Keratinocyte (primary cell): ENCODE data around the gene MXRA8. TPM values are rescaled to one million over a fixed set of nuclear protein-coding genes. Genes with fewer than 3 reads are reported as not detected.

ENCODE experiments used
- DNase-seq: peaks from one replicate; pipeline ENCODE4 v3.0.0-alpha.2; 2011; ENCODE audit warnings: low read depth, missing footprints, low spot score
- FAIRE-seq: peaks from 2 replicates; lab custom pipeline; 2011; peaks lifted over from hg19 to GRCh38; lab: Jason Lieb, UNC
- H2AFZ ChIP-seq: 2 replicates; pipeline ENCODE4 v1.6.0; 2012; ENCODE audit warnings: low read length, control low read depth, inconsistent platforms; ENCODE audit not compliant: control insufficient read depth
- H3K27ac ChIP-seq: 2 replicates; pipeline ENCODE4 v1.5.1; 2011; ENCODE audit warnings: low read length; ENCODE audit not compliant: control insufficient read depth, insufficient read depth
- H3K27me3 ChIP-seq: 3 replicates; pipeline ENCODE4 v1.6.0; 2011; ENCODE audit warnings: low read length; ENCODE audit not compliant: control insufficient read depth, insufficient read depth; ENCODE audit errors: extremely low read depth
- H3K36me3 ChIP-seq, 2 experiments: 2 replicates in 1 of 2; 3 replicates in 1 of 2; pipeline ENCODE4 v1.5.1; 2011; ENCODE audit warnings: low read length in 2 of 2, mild to moderate bottlenecking in 1 of 2; ENCODE audit not compliant: control insufficient read depth in 2 of 2, insufficient read depth in 2 of 2; ENCODE audit errors: extremely low read depth in 1 of 2
- H3K4me1 ChIP-seq: 3 replicates; pipeline ENCODE4 v1.5.1; 2011; ENCODE audit warnings: low read length; ENCODE audit not compliant: control insufficient read depth, insufficient read depth; ENCODE audit errors: extremely low read depth
- H3K4me2 ChIP-seq: 3 replicates; pipeline ENCODE4 v1.6.0; 2011; ENCODE audit warnings: low read depth, low read length; ENCODE audit not compliant: control insufficient read depth, insufficient read depth; ENCODE audit errors: extremely low read depth
- H3K4me3 ChIP-seq, 3 experiments: fragments of 200-600 bp in 1 of 3; sonication (generic) in 1 of 3; 2 replicates in 2 of 3; 3 replicates in 1 of 3; pipeline ENCODE4 v1.5.1; 2011 to 2016; ENCODE audit warnings: low read length in 3 of 3, mild to moderate bottlenecking in 3 of 3, control low read depth in 2 of 3, inconsistent platforms in 1 of 3, low read depth in 1 of 3, mixed read lengths in 1 of 3, mixed run types in 1 of 3, moderate library complexity in 1 of 3; ENCODE audit not compliant: control insufficient read depth in 2 of 3, insufficient read depth in 2 of 3; ENCODE audit errors: extremely low read depth in 1 of 3
- H3K79me2 ChIP-seq: 2 replicates; pipeline ENCODE4 v1.6.0; 2012; ENCODE audit warnings: low read length; ENCODE audit not compliant: control insufficient read depth, insufficient read depth
- H3K9ac ChIP-seq: 3 replicates; pipeline ENCODE4 v1.6.0; 2011; ENCODE audit warnings: low read length; ENCODE audit not compliant: control insufficient read depth, insufficient read depth; ENCODE audit errors: extremely low read depth
- H3K9me1 ChIP-seq: 3 replicates; pipeline ENCODE4 v1.6.0; 2011; ENCODE audit warnings: low read length; ENCODE audit not compliant: control insufficient read depth, insufficient read depth; ENCODE audit errors: extremely low read depth
- H3K9me3 ChIP-seq: 2 replicates; pipeline ENCODE4 v1.5.1; 2012; ENCODE audit warnings: low read depth, low read length; ENCODE audit not compliant: control insufficient read depth
- H4K20me1 ChIP-seq: 3 replicates; pipeline ENCODE4 v1.6.0; 2011; ENCODE audit warnings: low read length; ENCODE audit not compliant: control insufficient read depth, insufficient read depth; ENCODE audit errors: extremely low read depth
- EZH2 ChIP-seq: IDR thresholded peaks from one replicate; pipeline ENCODE4 v1.6.1; 2012; ENCODE audit warnings: inconsistent platforms, mild to moderate bottlenecking, low read length, moderate library complexity
- dilution Hi-C: fragments of 300-500 bp; cut with MboI; formaldehyde crosslinking; loops from one replicate; pipeline ENCODE4 v1.7.0; 2020; ENCODE audit warnings: low sequenced_read_pairs; ENCODE audit not compliant: extremely low pct_ligation_motif_present
- polyA plus RNA-seq, 5 experiments: library from polyadenylated mRNA; depleted of rRNA in 3 of 5; stranded (reverse) in 3 of 5; stranded (forward) in 1 of 5; unstranded in 1 of 5; fragments of >200 nt; gene quantifications; 1 replicate in 1 of 5; 2 replicates in 3 of 5; 3 replicates in 1 of 5; pipeline versions ENCODE4 v1.2.1 to v1.2.3, GENCODE V29; 2011 to 2012; ENCODE audit warnings: missing spikeins in 2 of 5, low read depth in 1 of 5, low replicate concordance in 1 of 5
- TF ChIP-seq, protein P1 (sequence below), 3 experiments: IDR thresholded peaks in 1 of 3; conservative IDR thresholded peaks in 1 of 3; optimal IDR thresholded peaks in 1 of 3; 2 replicates in 2 of 3; 3 replicates in 1 of 3; pipeline versions ENCODE3 to v1.5.1; 2011; ENCODE audit warnings: low read length in 3 of 3, mild to moderate bottlenecking in 3 of 3, moderate library complexity in 2 of 3, control low read depth in 1 of 3, inconsistent platforms in 1 of 3; ENCODE audit not compliant: insufficient read depth in 2 of 3; ENCODE audit errors: extremely low read depth in 1 of 3

MXRA8 gene
- polyA plus RNA-seq, 1 donor (not counting 4 experiments of a cell fraction or from before 2014, with no cell fraction given): not detected

DNA sequence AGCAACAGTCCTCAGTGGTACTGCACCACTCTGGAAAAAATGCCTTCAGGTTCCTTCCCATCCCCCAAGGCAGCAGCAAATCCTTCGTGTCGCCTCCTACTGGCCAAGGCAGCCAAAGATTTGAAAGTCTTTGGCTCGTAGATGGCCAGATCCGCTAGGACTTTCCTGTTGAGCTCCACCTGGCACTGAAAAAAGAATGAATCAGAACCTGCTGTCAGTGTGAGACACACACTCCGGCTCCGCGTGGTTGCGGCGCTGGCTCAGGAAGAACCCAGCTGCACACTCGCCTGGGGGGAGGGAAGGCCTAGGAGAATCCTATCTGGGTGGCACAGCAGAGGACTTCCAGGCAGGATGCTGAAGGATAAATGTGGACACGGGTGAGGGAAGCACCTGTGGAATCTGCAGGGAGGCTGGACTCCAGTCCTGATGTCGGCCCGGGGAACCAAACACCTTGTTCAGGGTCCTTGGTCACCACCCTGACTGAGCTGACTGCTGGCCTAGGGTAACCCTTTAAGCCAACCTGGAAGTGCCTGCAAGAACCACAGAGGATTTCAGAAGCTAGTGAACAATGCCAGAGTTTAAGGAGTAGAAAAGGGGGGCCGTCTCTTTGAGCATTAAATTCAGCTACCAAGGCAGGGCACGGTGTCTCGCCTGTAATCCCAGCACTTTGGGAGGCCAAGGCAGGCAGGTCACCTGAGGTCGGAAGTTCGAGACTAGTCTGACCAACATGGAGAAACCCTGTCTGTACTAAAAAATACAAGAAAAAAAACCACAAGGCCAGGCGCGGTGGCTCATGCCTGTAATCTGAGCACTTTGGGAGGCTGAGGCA is 43.9 kb upstream of the MXRA8 start:
- no peak for FAIRE-seq
- peak; percentile 88 for DNase-seq
- H2AFZ ChIP-seq: no peak overlapping the region
- H3K4me1 ChIP-seq: peaks cover 44% of the 10 kb centered on the region
- H3K9ac ChIP-seq: peak overlapping the region; percentile 22
- H3K27me3 ChIP-seq: no peaks in the 10 kb centered on the region
- H3K9me1 ChIP-seq: no peaks in the 10 kb centered on the region
- TF ChIP-seq, protein P1, sequence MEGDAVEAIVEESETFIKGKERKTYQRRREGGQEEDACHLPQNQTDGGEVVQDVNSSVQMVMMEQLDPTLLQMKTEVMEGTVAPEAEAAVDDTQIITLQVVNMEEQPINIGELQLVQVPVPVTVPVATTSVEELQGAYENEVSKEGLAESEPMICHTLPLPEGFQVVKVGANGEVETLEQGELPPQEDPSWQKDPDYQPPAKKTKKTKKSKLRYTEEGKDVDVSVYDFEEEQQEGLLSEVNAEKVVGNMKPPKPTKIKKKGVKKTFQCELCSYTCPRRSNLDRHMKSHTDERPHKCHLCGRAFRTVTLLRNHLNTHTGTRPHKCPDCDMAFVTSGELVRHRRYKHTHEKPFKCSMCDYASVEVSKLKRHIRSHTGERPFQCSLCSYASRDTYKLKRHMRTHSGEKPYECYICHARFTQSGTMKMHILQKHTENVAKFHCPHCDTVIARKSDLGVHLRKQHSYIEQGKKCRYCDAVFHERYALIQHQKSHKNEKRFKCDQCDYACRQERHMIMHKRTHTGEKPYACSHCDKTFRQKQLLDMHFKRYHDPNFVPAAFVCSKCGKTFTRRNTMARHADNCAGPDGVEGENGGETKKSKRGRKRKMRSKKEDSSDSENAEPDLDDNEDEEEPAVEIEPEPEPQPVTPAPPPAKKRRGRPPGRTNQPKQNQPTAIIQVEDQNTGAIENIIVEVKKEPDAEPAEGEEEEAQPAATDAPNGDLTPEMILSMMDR (optimal IDR thresholded peaks at IDR 0.05 in 1 of 3, IDR thresholded peaks at IDR 0.05 in 1 of 3, conservative IDR thresholded peaks at IDR 0.05 in 1 of 3; ENCODE audit: extremely low read depth in 1 of 3, insufficient read depth in 2 of 3, low read length in 3 of 3): peak; percentile 81 to 98 (median 84)
- TF ChIP-seq EZH2: no peak
- no peak overlapping the region for H3K4me2 ChIP-seq
- H4K20me1 ChIP-seq: peaks cover 7% of the 10 kb centered on the region
- H3K9me3 ChIP-seq: no peaks in the 10 kb centered on the region
- no peak overlapping the region for H3K4me3 ChIP-seq
- H3K79me2 ChIP-seq: peaks cover 75% of the 10 kb centered on the region
- dilution Hi-C loops: no loop called here
- H3K36me3 ChIP-seq: peaks cover 34 to 44% of the 10 kb centered on the region in 2 experiments
- H3K27ac ChIP-seq: peak overlapping the region; percentile 21

DNA sequence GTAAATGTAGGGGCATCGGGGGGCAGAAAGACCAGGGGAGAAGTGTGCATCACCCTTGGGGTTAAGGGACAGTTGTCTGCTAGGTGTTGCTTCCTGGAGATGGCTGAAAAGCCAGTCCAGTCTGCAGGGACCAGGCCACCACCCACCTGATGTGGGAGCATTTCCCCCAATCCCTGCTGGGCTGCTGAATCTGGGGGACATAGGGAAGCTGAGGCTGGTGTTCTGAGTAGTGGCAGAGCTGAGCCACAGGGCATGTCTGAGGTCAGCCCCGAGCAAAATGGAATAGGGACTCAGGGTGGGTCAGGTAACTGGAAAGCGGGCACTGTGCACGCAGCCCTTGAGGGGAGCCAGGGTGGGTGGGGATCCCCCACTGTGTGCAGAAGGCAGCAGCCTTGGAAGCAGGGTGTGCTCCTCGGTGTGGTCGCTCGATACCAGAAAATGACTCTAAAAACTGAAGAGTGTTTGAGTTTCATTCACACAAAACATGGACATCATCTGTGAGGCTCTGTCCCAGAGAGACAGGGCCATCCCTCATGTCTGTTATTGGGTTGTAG is 43.2 kb upstream of the MXRA8 start:
- no peaks in the 10 kb centered on the region for H3K9me1 ChIP-seq
- peaks cover 7% of the 10 kb centered on the region for H4K20me1 ChIP-seq
- no peak overlapping the region for H3K4me3 ChIP-seq
- dilution Hi-C loops: no loop called here
- peaks cover 36 to 49% of the 10 kb centered on the region in 2 experiments for H3K36me3 ChIP-seq
- no peaks in the 10 kb centered on the region for H3K9me3 ChIP-seq
- FAIRE-seq (no peak), DNase-seq (no peak)
- TF ChIP-seq, protein P1 (optimal IDR thresholded peaks at IDR 0.05 in 1 of 3, IDR thresholded peaks at IDR 0.05 in 1 of 3, conservative IDR thresholded peaks at IDR 0.05 in 1 of 3; ENCODE audit: extremely low read depth in 1 of 3, insufficient read depth in 2 of 3, low read length in 3 of 3): no peak
- TF ChIP-seq EZH2: no peak
- H3K4me2 ChIP-seq: no peak overlapping the region
- no peaks in the 10 kb centered on the region for H3K27me3 ChIP-seq
- H3K4me1 ChIP-seq: peaks cover 44% of the 10 kb centered on the region
- no peak overlapping the region for H2AFZ ChIP-seq
- peaks cover 73% of the 10 kb centered on the region for H3K79me2 ChIP-seq
- H3K9ac ChIP-seq: no peak overlapping the region
- H3K27ac ChIP-seq: no peak overlapping the region
